Measurements from ENCODE around the gene RNF220.

- no peak for TF ChIP-seq POLR2AphosphoS5 (IDR thresholded peaks at IDR 0.05; ENCODE audit: low read depth, low read length)
- TF ChIP-seq TAF1 (IDR thresholded peaks at IDR 0.05; ENCODE audit: borderline replicate concordance, low read depth, low read length) = no peak
These were observed 149.7 kb downstream of the RNF220 start for GRCh38 chr1:44554706-44555105.

All from GM12892 (cell line).